GM23338 (cell line): ENCODE measurements around the gene RAX.

Source experiments
- CTCF ChIP-seq, 2 experiments: fragments of 200-600 bp in 1 of 2; sonication (generic) in 1 of 2; conservative IDR thresholded peaks; 2 replicates each; pipeline versions ENCODE4 v1.5.1 to v1.6.1; 2016 to 2017; ENCODE audit warnings: antibody characterized with exemption in 2 of 2, low read depth in 2 of 2, mild to moderate bottlenecking in 2 of 2, moderate library complexity in 1 of 2
- EZH2 ChIP-seq: fragments of 200-600 bp; sonication (generic); IDR thresholded peaks from one replicate; pipeline ENCODE4 v1.8.0; 2017; ENCODE audit warnings: antibody characterized with exemption, mild to moderate bottlenecking, low read depth; ENCODE audit not compliant: unreplicated experiment
- POLR2AphosphoS5 ChIP-seq: IDR thresholded peaks from 2 replicates; pipeline ENCODE4 v1.6.1; 2016; ENCODE audit warnings: antibody characterized with exemption, low read depth

GRCh38 chr18:59269563-59270119 is 3.6 kb downstream of the RAX start:
- no peak for TF ChIP-seq CTCF (conservative IDR thresholded peaks at IDR 0.05; ENCODE audit: low read depth in 2 of 2)
- no peak for TF ChIP-seq POLR2AphosphoS5
- TF ChIP-seq EZH2, result peak; percentile 92
